ENCODE data around the gene DRAXIN.

The DRAXIN gene

GRCh38 chr1:11661103-11661502, 30.4 kb upstream of the DRAXIN start:
- CTCF ChIA-PET, result no interaction called here
- no peak for TF ChIP-seq PKNOX1 (IDR thresholded peaks at IDR 0.05)
- TF ChIP-seq CTBP1 (IDR thresholded peaks at IDR 0.05; ENCODE audit: borderline replicate concordance), result no peak
- no peak for TF ChIP-seq BHLHE40 (IDR thresholded peaks at IDR 0.05; ENCODE audit: borderline replicate concordance)
- TF ChIP-seq NFRKB (IDR thresholded peaks at IDR 0.05), result no peak
- POLR2A ChIA-PET, result no interaction called here
- no peak for DNase-seq (ENCODE audit: extremely low spot score)

- POLR2A ChIA-PET, result interaction anchor here (1.0 to 1.2 kb wide), 3 partner anchors 10 to 16 kb away, joined by 3 to 4 read pairs (median 4); partner anchors contain the start of genes FBXO2, FBXO44 and MAD2L2
These were observed 27.0 kb upstream of the DRAXIN start for GRCh38 chr1:11664336-11665065.

GRCh38 chr1:11668516-11668915, 23.0 kb upstream of the DRAXIN start:
- no peak for DNase-seq (ENCODE audit: extremely low spot score)
- ChIA-PET CTCF (no interaction called here), POLR2A (no interaction called here)
- no peak for TF ChIP-seq ZNF384 (IDR thresholded peaks at IDR 0.05)

More at GRCh38 chr1:11664336-11665065, 27.0 kb upstream of the DRAXIN start:
- no peak for TF ChIP-seq ELF4 (IDR thresholded peaks at IDR 0.05)
- TF ChIP-seq ZNF384 (IDR thresholded peaks at IDR 0.05), result no peak
- TF ChIP-seq NFRKB (IDR thresholded peaks at IDR 0.05), result no peak
- no peak for TF ChIP-seq FOXM1 (IDR thresholded peaks at IDR 0.05; ENCODE audit: borderline replicate concordance)
- CTCF ChIA-PET, result interaction anchor here (0.6 to 1.8 kb wide), 10 partner anchors 9 to 380 kb away, joined by 3 to 7 read pairs (median 4); no protein-coding TSS in a partner anchor
- no peak for DNase-seq (ENCODE audit: extremely low spot score)

- DNase-seq (ENCODE audit: extremely low spot score), result no peak
- CTCF ChIA-PET, result no interaction called here
- TF ChIP-seq ZNF384 (IDR thresholded peaks at IDR 0.05) (no peak), CTBP1 (IDR thresholded peaks at IDR 0.05; ENCODE audit: borderline replicate concordance) (no peak), SP1 (IDR thresholded peaks at IDR 0.05) (no peak), HDGF (IDR thresholded peaks at IDR 0.05; ENCODE audit: borderline replicate concordance) (no peak), PKNOX1 (IDR thresholded peaks at IDR 0.05) (no peak), SUZ12 (IDR thresholded peaks at IDR 0.05) (no peak), TARDBP (IDR thresholded peaks at IDR 0.05) (no peak), FOXA1 (IDR thresholded peaks at IDR 0.05) (no peak), ELF4 (IDR thresholded peaks at IDR 0.05) (no peak), FOXM1 (IDR thresholded peaks at IDR 0.05; ENCODE audit: borderline replicate concordance) (no peak), L3MBTL2 (conservative IDR thresholded peaks at IDR 0.05) (no peak), NFRKB (IDR thresholded peaks at IDR 0.05) (no peak), LEF1 (IDR thresholded peaks at IDR 0.05; ENCODE audit: borderline replicate concordance) (no peak), FOXK2 (IDR thresholded peaks at IDR 0.05) (no peak), ARNT (IDR thresholded peaks at IDR 0.05) (no peak), BHLHE40 (IDR thresholded peaks at IDR 0.05; ENCODE audit: borderline replicate concordance) (no peak)
- POLR2A ChIA-PET, result interaction anchor here (1.2 kb wide), 1 partner anchor 10 kb away, joined by 3 read pairs; the partner anchor contains the start of gene MAD2L2
These were observed 20.8 kb upstream of the DRAXIN start for GRCh38 chr1:11670747-11671146.

DNA sequence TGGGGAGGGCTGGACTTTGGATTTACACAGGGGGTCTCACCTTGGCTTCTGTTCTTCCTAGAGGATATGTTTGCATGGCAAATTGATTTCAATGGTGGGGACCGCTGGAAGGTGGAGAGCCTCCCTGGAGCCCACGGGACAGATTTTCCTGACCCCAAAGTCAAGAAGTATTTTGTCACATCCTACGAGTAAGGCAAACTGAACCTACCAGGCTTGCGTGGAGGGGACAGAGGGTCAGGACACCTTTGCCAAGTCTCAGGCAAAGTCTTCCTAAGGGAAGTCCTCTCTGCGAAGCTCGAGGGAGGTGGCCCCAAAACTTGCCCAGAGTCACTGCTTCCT, 20.3 kb upstream of the DRAXIN start:
- ChIA-PET POLR2A (interaction anchor here (1.2 kb wide), 1 partner anchor 9 kb away, joined by 3 read pairs; the partner anchor contains the start of gene MAD2L2), CTCF (no interaction called here)
- DNase-seq (ENCODE audit: extremely low spot score), result no peak
- TF ChIP-seq L3MBTL2 (conservative IDR thresholded peaks at IDR 0.05) (no peak), LEF1 (IDR thresholded peaks at IDR 0.05; ENCODE audit: borderline replicate concordance) (no peak), ARNT (IDR thresholded peaks at IDR 0.05) (no peak), SP1 (IDR thresholded peaks at IDR 0.05) (no peak)

- TF ChIP-seq L3MBTL2 (conservative IDR thresholded peaks at IDR 0.05) (no peak), BHLHE40 (IDR thresholded peaks at IDR 0.05; ENCODE audit: borderline replicate concordance) (no peak), PKNOX1 (IDR thresholded peaks at IDR 0.05) (no peak), LEF1 (IDR thresholded peaks at IDR 0.05; ENCODE audit: borderline replicate concordance) (no peak), SP1 (IDR thresholded peaks at IDR 0.05) (no peak), ELF4 (IDR thresholded peaks at IDR 0.05) (no peak), FOXM1 (IDR thresholded peaks at IDR 0.05; ENCODE audit: borderline replicate concordance) (no peak)
- no peak for DNase-seq (ENCODE audit: extremely low spot score)
- CTCF ChIA-PET, result no interaction called here
- POLR2A ChIA-PET, result interaction anchor here (1.2 kb wide), 1 partner anchor 9 kb away, joined by 3 read pairs; the partner anchor contains the start of gene MAD2L2
These were observed 19.8 kb upstream of the DRAXIN start for GRCh38 chr1:11671544-11672286.
